ENCODE data around the gene BANF2. TPM values are rescaled to one million over a fixed set of nuclear protein-coding genes. Genes with fewer than 3 reads are reported as not detected.
"Not testable (repeated sequence)": the region's sequence is repeated elsewhere in the genome, so short reads cannot be mapped to it uniquely, and the experiment has no call there.

The BANF2 gene
- polyA plus RNA-seq, 1 of the 3 experiments (the other 2 are of a cell fraction): not detected

GRCh38 chr20:17658648-17658993 is 41.1 kb upstream of the BANF2 start:
- Histone ChIP-seq H3K4me2 (no peak overlapping the region), H3K79me2 (ENCODE audit: insufficient read depth) (peaks cover 87% of the 10 kb centered on the region), H3K9me2 (no peaks in the 10 kb centered on the region), H4K20me1 (ENCODE audit: insufficient read depth) (peaks cover 56% of the 10 kb centered on the region), H3K9ac (no peak overlapping the region), H3K36me3 (replicated peaks in 1 of 2; ENCODE audit: control insufficient read depth in 1 of 2, insufficient read depth in 2 of 2, low read length in 1 of 2) (peaks cover 8 to 34% of the 10 kb centered on the region in 2 experiments), H3F3A (replicated peaks; ENCODE audit: insufficient read depth) (peaks cover 20% of the 10 kb centered on the region), H3K9me3 (no peaks in the 10 kb centered on the region), H3K27me3 (ENCODE audit: insufficient read depth) (no peaks in the 10 kb centered on the region), H2AFZ (ENCODE audit: low read depth) (no peak overlapping the region), H3K27ac (ENCODE audit: low read depth in 2 of 2, low read length in 1 of 2) (no peak overlapping the region), H3K4me3 (ENCODE audit: low read depth in 2 of 2, low read length in 1 of 2) (no peak overlapping the region), H3K4me1 (ENCODE audit: control insufficient read depth in 1 of 2, insufficient read depth in 2 of 2, low read depth in 1 of 2, low read length in 1 of 2) (peaks cover 0 to 23% of the 10 kb centered on the region in 2 experiments; a peak in 2 of 4 replicates)
- no peak for DNase-seq
- no peak for TF ChIP-seq IRF3 (IDR thresholded peaks at IDR 0.05; ENCODE audit: low read depth, low read length)
- TF ChIP-seq EP300 (IDR thresholded peaks at IDR 0.05; ENCODE audit: borderline replicate concordance in 1 of 2, low read depth in 1 of 2, low read length in 1 of 2): no peak
- no peak for TF ChIP-seq REST (IDR thresholded peaks at IDR 0.05; ENCODE audit: low read depth, low read length)
- TF ChIP-seq CTCF (IDR thresholded peaks at IDR 0.05): no peak
- TF ChIP-seq MXI1 (IDR thresholded peaks at IDR 0.05; ENCODE audit: low read depth, low read length): no peak
- TF ChIP-seq MAX (IDR thresholded peaks at IDR 0.05; ENCODE audit: low read depth): no peak
- TF ChIP-seq CHD2 (IDR thresholded peaks at IDR 0.05; ENCODE audit: low read length, partially characterized antibody): no peak
- TF ChIP-seq RAD21 (IDR thresholded peaks at IDR 0.05; ENCODE audit: low read length): no peak
- no peak for TF ChIP-seq GABPA (IDR thresholded peaks at IDR 0.05; ENCODE audit: low read depth)
- TF ChIP-seq RFX5 (IDR thresholded peaks at IDR 0.05; ENCODE audit: low read length): no peak
- no peak for TF ChIP-seq FOXJ3 (CRISPR knock-in tag; IDR thresholded peaks at IDR 0.05)
- no peak for TF ChIP-seq TEAD4 (IDR thresholded peaks at IDR 0.05; ENCODE audit: borderline replicate concordance, insufficient read depth)
- no peak for TF ChIP-seq USF2 (IDR thresholded peaks at IDR 0.05; ENCODE audit: borderline replicate concordance, low read depth, low read length)
- TF ChIP-seq RCOR1 (IDR thresholded peaks at IDR 0.05; ENCODE audit: low read length): no peak
- TF ChIP-seq TAF1 (IDR thresholded peaks at IDR 0.05; ENCODE audit: borderline replicate concordance, low read depth, low read length): no peak
- no peak for TF ChIP-seq SMC3 (IDR thresholded peaks at IDR 0.05; ENCODE audit: low read depth, low read length)
- ChIA-PET POLR2A (no interaction called here), CTCF (interaction anchor here (1.0 kb wide), 1 partner anchor 10 kb away, joined by 5 read pairs; no protein-coding TSS in a partner anchor)
- 97% methylated on average over 2 of the region's 2 CpGs for WGBS (ENCODE audit: low lambda C conversion rate)

- DNase-seq; H3K4me2 ChIP-seq; H3K9me3 ChIP-seq; H3K9ac ChIP-seq; H3K27ac ChIP-seq (ENCODE audit: low read depth in 2 of 2, low read length in 1 of 2); H3K9me2 ChIP-seq; H2AFZ ChIP-seq (ENCODE audit: low read depth); POLR2A ChIA-PET; H3K4me3 ChIP-seq (ENCODE audit: low read depth in 2 of 2, low read length in 1 of 2); H3K27me3 ChIP-seq (ENCODE audit: insufficient read depth): not testable (repeated sequence)
- Histone ChIP-seq H3K79me2 (ENCODE audit: insufficient read depth) (peaks cover 87% of the 10 kb centered on the region), H3K36me3 (replicated peaks in 1 of 2; ENCODE audit: control insufficient read depth in 1 of 2, insufficient read depth in 2 of 2, low read length in 1 of 2) (peaks cover 8 to 28% of the 10 kb centered on the region in 2 experiments), H4K20me1 (ENCODE audit: insufficient read depth) (peaks cover 56% of the 10 kb centered on the region), H3K4me1 (ENCODE audit: control insufficient read depth in 1 of 2, insufficient read depth in 2 of 2, low read depth in 1 of 2, low read length in 1 of 2) (peaks cover 0 to 24% of the 10 kb centered on the region in 2 experiments; a peak in 2 of 4 replicates), H3F3A (replicated peaks; ENCODE audit: insufficient read depth) (peaks cover 20% of the 10 kb centered on the region)
- CTCF ChIA-PET: interaction anchor here (0.9 kb wide), 1 partner anchor 337 kb away, joined by 3 read pairs; no protein-coding TSS in a partner anchor
- WGBS (ENCODE audit: low lambda C conversion rate): 92% methylated on average over 7 of the region's 7 CpGs
Observed at GRCh38 chr20:17659344-17659743, 40.4 kb upstream of the BANF2 start.
